MCF 10A (cell line): Measurements from ENCODE around the gene AGT. TPM values are rescaled to one million over a fixed set of nuclear protein-coding genes. Genes with fewer than 3 reads are reported as not detected.

Source experiments
- BruUV-seq: library from RNA; stranded (reverse); fragments of 400-500 nt; replicated peaks from 2 replicates; lab custom pipeline; 2021; lab: Mats Ljungman, UMichigan
- CTCF ChIA-PET: fragments of 300-600 bp; sonication (Branson Sonifier 250); formaldehyde crosslinking; extraction: SDS; loops from one replicate; lab custom pipeline; 2021; ENCODE audit warnings: antibody characterized with exemption, inconsistent platforms; lab: Yijun Ruan, JAX
- POLR2A ChIA-PET: fragments of 300-600, 350-650 bp; sonication (Branson Sonifier 250); formaldehyde crosslinking; extraction: SDS; loops from one replicate; lab custom pipeline; 2020; ENCODE audit warnings: antibody characterized with exemption, inconsistent platforms; lab: Yijun Ruan, JAX
- DNase-seq: peaks from one replicate; pipeline ENCODE4 v3.0.0-alpha.2; 2018; ENCODE audit not compliant: unreplicated experiment
- H3K27ac Mint-ChIP-seq: one replicate; pipeline ENCODE4 v1.8.0; 2022; ENCODE audit warnings: mild to moderate bottlenecking, low read depth, mixed read lengths; ENCODE audit not compliant: unreplicated experiment
- H3K27me3 Mint-ChIP-seq: one replicate; pipeline ENCODE4 v1.8.0; 2022; ENCODE audit warnings: mixed read lengths; ENCODE audit not compliant: insufficient read depth, unreplicated experiment
- H3K36me3 Mint-ChIP-seq: one replicate; pipeline ENCODE4 v1.8.0; 2022; ENCODE audit warnings: mild to moderate bottlenecking, moderate library complexity, mixed read lengths; ENCODE audit not compliant: insufficient read depth, unreplicated experiment
- H3K4me1 Mint-ChIP-seq: one replicate; pipeline ENCODE4 v1.8.0; 2022; ENCODE audit warnings: mixed read lengths; ENCODE audit not compliant: insufficient read depth, unreplicated experiment
- H3K4me3 Mint-ChIP-seq: one replicate; pipeline ENCODE4 v1.8.0; 2022; ENCODE audit warnings: mild to moderate bottlenecking, moderate library complexity, mixed read lengths; ENCODE audit not compliant: unreplicated experiment
- H3K9me3 Mint-ChIP-seq: one replicate; pipeline ENCODE4 v1.8.0; 2022; ENCODE audit warnings: mixed read lengths; ENCODE audit not compliant: unreplicated experiment
- CTCF ChIP-seq: fragments of 200-600 bp; IDR thresholded peaks from one replicate; pipeline ENCODE4 v1.8.0; 2022; ENCODE audit warnings: antibody characterized with exemption, mild to moderate bottlenecking; ENCODE audit not compliant: unreplicated experiment
- intact Hi-C: fragments of 100-400 bp; cut with micrococcal nuclease; formaldehyde crosslinking; loops from 2 replicates; pipeline ENCODE4 v1.14.1; 2022
- total RNA-seq: library from RNA; stranded (reverse); gene quantifications from 2 replicates; pipeline ENCODE4 v1.2.3, GENCODE V29; 2022

The AGT gene
- total RNA-seq, 1 experiment from 2014 or later = not detected

GRCh38 chr1:230743899-230744298 is 30.0 kb upstream of the AGT start:
- no peak overlapping the region for H3K27ac Mint-ChIP-seq
- POLR2A ChIA-PET = interaction anchor here (0.9 to 1.4 kb wide), 2 partner anchors 10 to 47 kb away, joined by 3 to 4 read pairs; no protein-coding TSS in a partner anchor
- no peak overlapping the region for H3K4me3 Mint-ChIP-seq
- H3K27me3 Mint-ChIP-seq = no peaks in the 10 kb centered on the region
- intact Hi-C loops = no loop called here
- H3K9me3 Mint-ChIP-seq = no peaks in the 10 kb centered on the region
- TF ChIP-seq CTCF = no peak
- no peak for DNase-seq
- no peaks in the 10 kb centered on the region for H3K4me1 Mint-ChIP-seq
- CTCF ChIA-PET = interaction anchor here (1.4 kb wide), 1 partner anchor 8 kb away, joined by 4 read pairs; no protein-coding TSS in a partner anchor
- no TSS peak for BruUV-seq
- H3K36me3 Mint-ChIP-seq = no peaks in the 10 kb centered on the region

DNA sequence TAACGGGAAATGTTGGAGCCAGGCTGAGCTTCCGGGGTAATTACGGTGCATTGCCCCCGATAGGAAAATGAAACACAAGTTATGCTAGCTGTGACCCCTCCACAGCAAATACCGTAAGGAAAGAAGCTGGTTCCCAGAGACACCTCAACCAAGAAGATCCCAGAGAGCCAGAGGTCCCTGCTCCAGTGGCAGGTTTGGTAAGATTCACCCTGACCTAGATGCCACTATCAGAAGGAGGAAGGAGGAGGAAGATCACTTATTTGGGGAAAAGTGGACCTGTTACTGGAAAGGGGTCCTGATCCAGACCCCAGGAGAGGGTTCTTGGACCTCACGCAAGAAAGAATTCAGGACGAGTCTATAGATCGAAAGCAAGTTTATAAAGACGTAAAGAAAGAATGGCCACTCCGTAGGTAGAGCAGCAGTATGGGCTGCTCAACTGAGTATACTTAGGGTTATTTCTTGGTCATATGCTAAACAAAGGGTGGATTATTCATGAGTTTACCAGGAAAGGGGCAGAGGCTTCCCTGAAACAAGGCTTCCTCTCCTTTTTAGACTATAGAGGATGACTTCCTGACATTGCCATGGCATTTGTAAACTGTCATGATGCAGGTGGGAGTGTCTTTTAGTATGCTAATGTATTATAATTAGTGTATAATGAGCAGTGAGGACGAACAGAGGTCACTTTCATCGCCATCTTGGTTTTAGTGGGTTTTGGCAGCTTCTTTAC is 25.8 kb upstream of the AGT start:
- no peak for DNase-seq
- no peak for TF ChIP-seq CTCF
- ChIA-PET POLR2A (interaction anchor here (0.6 kb wide), 1 partner anchor 44 kb away, joined by 3 read pairs; no protein-coding TSS in a partner anchor), CTCF (interaction anchor here (0.6 to 1.2 kb wide), 4 partner anchors 33 to 1106 kb away, joined by 3 read pairs; no protein-coding TSS in a partner anchor)
- Mint-ChIP-seq H3K4me1 (no peaks in the 10 kb centered on the region), H3K36me3 (no peaks in the 10 kb centered on the region), H3K4me3 (no peak overlapping the region), H3K27me3 (peaks cover 11% of the 10 kb centered on the region), H3K9me3 (no peaks in the 10 kb centered on the region), H3K27ac (no peak overlapping the region)
- intact Hi-C loops = no loop called here
- no TSS peak for BruUV-seq

- no peaks in the 10 kb centered on the region for H3K4me1 Mint-ChIP-seq
- no peak for DNase-seq
- intact Hi-C loops = no loop called here
- no peak overlapping the region for H3K27ac Mint-ChIP-seq
- H3K9me3 Mint-ChIP-seq = no peaks in the 10 kb centered on the region
- CTCF ChIA-PET = interaction anchor here (0.6 to 2.0 kb wide), 4 partner anchors 35 to 406 kb away, joined by 4 read pairs; no protein-coding TSS in a partner anchor
- peaks cover 11% of the 10 kb centered on the region for H3K27me3 Mint-ChIP-seq
- POLR2A ChIA-PET = interaction anchor here (0.7 kb wide), 1 partner anchor 95 kb away, joined by 3 read pairs; no protein-coding TSS in a partner anchor
- BruUV-seq = no TSS peak
- no peak for TF ChIP-seq CTCF
- no peak overlapping the region for H3K4me3 Mint-ChIP-seq
- H3K36me3 Mint-ChIP-seq = no peaks in the 10 kb centered on the region
Measured at GRCh38 chr1:230737622-230738262, 23.8 kb upstream of the AGT start.

DNA sequence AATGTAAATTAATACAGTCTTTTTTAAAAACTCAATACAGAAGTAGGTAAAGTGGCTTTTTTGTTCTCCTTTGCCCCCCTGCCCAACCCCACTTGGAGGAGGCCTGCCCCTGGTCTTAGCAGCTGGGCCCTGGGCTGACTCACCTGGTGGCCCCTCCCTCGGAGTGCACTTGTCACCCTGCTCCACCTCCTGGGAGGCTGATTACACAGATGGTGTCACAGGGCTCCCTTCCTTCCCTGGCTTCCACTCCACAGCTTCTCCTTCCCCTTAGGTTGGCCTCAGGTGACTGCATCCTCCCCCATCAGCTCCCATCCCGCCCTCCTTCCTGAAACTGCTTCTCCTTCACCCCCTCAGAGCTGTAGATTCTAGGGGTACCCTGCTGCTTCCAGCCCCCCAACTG is 21.5 kb upstream of the AGT start:
- POLR2A ChIA-PET = no interaction called here
- Mint-ChIP-seq H3K4me3 (no peak overlapping the region), H3K9me3 (no peaks in the 10 kb centered on the region), H3K27me3 (peaks cover 11% of the 10 kb centered on the region), H3K36me3 (no peaks in the 10 kb centered on the region), H3K27ac (no peak overlapping the region), H3K4me1 (no peaks in the 10 kb centered on the region)
- no peak for TF ChIP-seq CTCF
- CTCF ChIA-PET = interaction anchor here (1.6 kb wide), 1 partner anchor 9 kb away, joined by 4 read pairs; no protein-coding TSS in a partner anchor
- DNase-seq = no peak
- no TSS peak for BruUV-seq
- intact Hi-C loops = no loop called here
